Activated CD8-positive, alpha-beta memory T cell treated with anti-CD3 and anti-CD28 coated beads for 1 hour (primary cell): ENCODE results near the gene C8B.

ENCODE experiments used
- DNase-seq, 2 donors: peaks; one replicate each; pipeline ENCODE4 v3.0.0-alpha.2; 2020; ENCODE audit warnings: low read depth in 1 of 2; ENCODE audit errors: extremely low read depth in 1 of 2

C8B gene

GRCh38 chr1:56972976-56973375 is 7.2 kb upstream of the C8B start:
- DNase-seq, result no peak

- no peak for DNase-seq
Observed at GRCh38 chr1:56970280-56970679, 4.5 kb upstream of the C8B start.

- no peak for DNase-seq
Observed at GRCh38 chr1:56968878-56969495, 3.2 kb upstream of the C8B start.

GRCh38 chr1:56967900-56968832 is 2.4 kb upstream of the C8B start:
- DNase-seq, result no peak

- no peak for DNase-seq
Observed at GRCh38 chr1:56967355-56967754, 1.5 kb upstream of the C8B start.

GRCh38 chr1:56966698-56966999 is 834 bp upstream of the C8B start:
- DNase-seq, result no peak

- no peak for DNase-seq
Observed at GRCh38 chr1:56965191-56965590, 624 bp downstream of the C8B start.

- DNase-seq, result no peak
Observed at GRCh38 chr1:56964349-56965017, 1.3 kb downstream of the C8B start.

GRCh38 chr1:56963667-56964066 is 2.1 kb downstream of the C8B start:
- no peak for DNase-seq

- DNase-seq, result no peak
Observed at GRCh38 chr1:56961426-56961825, 4.4 kb downstream of the C8B start.

GRCh38 chr1:56958526-56958925 is 7.3 kb downstream of the C8B start:
- no peak for DNase-seq

- no peak for DNase-seq
Observed at GRCh38 chr1:56957931-56958330, 7.9 kb downstream of the C8B start.

- no peak for DNase-seq
Observed at GRCh38 chr1:56954664-56955063, 11.2 kb downstream of the C8B start.

GRCh38 chr1:56953386-56953785 is 12.4 kb downstream of the C8B start:
- no peak for DNase-seq

GRCh38 chr1:56952501-56952900 is 13.3 kb downstream of the C8B start:
- no peak for DNase-seq

- DNase-seq, result no peak
Observed at GRCh38 chr1:56948403-56949023, 17.3 kb downstream of the C8B start.

- no peak for DNase-seq
Observed at GRCh38 chr1:56940039-56940438, 25.8 kb downstream of the C8B start.

- DNase-seq, result no peak
Observed at GRCh38 chr1:56939209-56939608, 26.6 kb downstream of the C8B start.

GRCh38 chr1:56938646-56939045 is 27.2 kb downstream of the C8B start:
- no peak for DNase-seq

- no peak for DNase-seq
Observed at GRCh38 chr1:56934430-56935060, 31.3 kb downstream of the C8B start.

- DNase-seq, result no peak
Observed at GRCh38 chr1:56933606-56934005, 32.2 kb downstream of the C8B start.
